ENCODE results near the gene FGF13. TPM values are rescaled to one million over a fixed set of nuclear protein-coding genes. Genes with fewer than 3 reads are reported as not detected.

Gene FGF13
- total RNA-seq, 8 experiments from 2014 or later, result 0.24 to 90.6 (median 69.1) TPM; not detected in 1

GRCh38 chrX:138638996-138639395, 72.5 kb downstream of the FGF13 start:
- H3K4me1 ChIP-seq (replicated peaks in 1 of 2), result no peaks in the 10 kb centered on the region
- WGBS, 10 experiments, result 0 to 47% methylated on average over 1 to 2 of the region's 2 CpGs; no CpG with 5 or more reads in 8 of the 10 experiments
- in situ Hi-C loops (cut with MboI; ENCODE audit: low pct_unique_long_range_greater_than_20kb in 2 of 9, low sequenced_read_pairs in 9 of 9, unreplicated experiment in 9 of 9), result no loop called here
- H3K27ac ChIP-seq, result no peak overlapping the region
- no peak overlapping the region for H3K4me3 ChIP-seq
- peak in 1 of 8 experiments; percentile 51 for ATAC-seq (replicated peaks in 6 of 8)
